ENCODE data around the gene ACTL9.
"Not testable (repeated sequence)": the region's sequence is repeated elsewhere in the genome, so short reads cannot be mapped to it uniquely, and the experiment has no call there.

- not testable (repeated sequence) for TF ChIP-seq CTCF (IDR thresholded peaks at IDR 0.05); ZFX (IDR thresholded peaks at IDR 0.05; ENCODE audit: borderline replicate concordance)
Measured at GRCh38 chr19:8705304-8705703, 6.7 kb upstream of the ACTL9 start.
